RWPE2 (cell line): ENCODE measurements around the gene SCFD1.

Experiments used
- ATAC-seq: fragments of 200-7000 bp; cut with Tn5 transposase; 3 replicates; pipeline ENCODE4 v1.9.1; 2021; ENCODE audit warnings: low read depth
- DNase-seq: peaks from one replicate; pipeline ENCODE4 v3.0.0-alpha.2; 2020; ENCODE audit warnings: low spot score
- H3K27ac ChIP-seq: fragments of 450-650 bp; 2 replicates; pipeline ENCODE4 v1.5.1; 2017; ENCODE audit warnings: mild to moderate bottlenecking; ENCODE audit not compliant: poor library complexity, severe bottlenecking
- H3K27me3 ChIP-seq: fragments of 250-450 bp; sonication (Bioruptor Pico); 2 replicates; pipeline ENCODE4 v1.5.1; 2021; ENCODE audit warnings: mild to moderate bottlenecking, moderate library complexity; ENCODE audit not compliant: insufficient read depth, poor library complexity, severe bottlenecking
- H3K36me3 ChIP-seq: fragments of 250-450 bp; sonication (Bioruptor Pico); 2 replicates; pipeline ENCODE4 v1.5.1; 2020; ENCODE audit warnings: low read depth, mild to moderate bottlenecking, moderate library complexity
- H3K4me1 ChIP-seq: fragments of 250-450 bp; sonication (Bioruptor Pico); 2 replicates; pipeline ENCODE4 v1.5.1; 2021; ENCODE audit warnings: mild to moderate bottlenecking, moderate library complexity; ENCODE audit not compliant: insufficient read depth, poor library complexity, severe bottlenecking
- H3K4me3 ChIP-seq: fragments of 250-450 bp; sonication (Bioruptor Pico); 2 replicates; pipeline ENCODE4 v1.5.1; 2021; ENCODE audit warnings: mild to moderate bottlenecking, moderate library complexity; ENCODE audit not compliant: severe bottlenecking
- H3K9me3 ChIP-seq: fragments of 250-450 bp; sonication (Bioruptor Pico); 2 replicates; pipeline ENCODE4 v1.5.1; 2021; ENCODE audit warnings: mild to moderate bottlenecking, moderate library complexity; ENCODE audit not compliant: severe bottlenecking
- CTCF ChIP-seq: fragments of 450-650 bp; IDR thresholded peaks from one replicate; pipeline ENCODE4 v1.5.1; 2017; ENCODE audit warnings: mild to moderate bottlenecking, moderate library complexity; ENCODE audit not compliant: poor library complexity, severe bottlenecking

The SCFD1 gene

GRCh38 chr14:30587141-30587540 lies 35.0 kb upstream of the SCFD1 start:
- ATAC-seq (no peak), DNase-seq (no peak)
- H3K4me1 ChIP-seq, result no peaks in the 10 kb centered on the region
- peaks cover 89% of the 10 kb centered on the region for H3K36me3 ChIP-seq
- no peaks in the 10 kb centered on the region for H3K27me3 ChIP-seq
- no peaks in the 10 kb centered on the region for H3K9me3 ChIP-seq
- H3K27ac ChIP-seq, result no peak overlapping the region
- no peak for TF ChIP-seq CTCF
- no peak overlapping the region for H3K4me3 ChIP-seq

GRCh38 chr14:30588873-30589272 lies 33.2 kb upstream of the SCFD1 start:
- H3K4me1 ChIP-seq, result no peaks in the 10 kb centered on the region
- no peak for DNase-seq
- H3K36me3 ChIP-seq, result peaks cover 88% of the 10 kb centered on the region
- no peaks in the 10 kb centered on the region for H3K9me3 ChIP-seq
- no peak for ATAC-seq
- no peak overlapping the region for H3K4me3 ChIP-seq
- H3K27ac ChIP-seq, result no peak overlapping the region
- H3K27me3 ChIP-seq, result no peaks in the 10 kb centered on the region
- no peak for TF ChIP-seq CTCF

GRCh38 chr14:30596935-30597334 lies 25.2 kb upstream of the SCFD1 start:
- DNase-seq (no peak), ATAC-seq (no peak)
- TF ChIP-seq CTCF, result no peak
- no peak overlapping the region for H3K4me3 ChIP-seq
- H3K4me1 ChIP-seq, result no peaks in the 10 kb centered on the region
- no peaks in the 10 kb centered on the region for H3K27me3 ChIP-seq
- H3K27ac ChIP-seq, result no peak overlapping the region
- H3K9me3 ChIP-seq, result no peaks in the 10 kb centered on the region
- H3K36me3 ChIP-seq, result peaks cover 88% of the 10 kb centered on the region

- Histone ChIP-seq H3K27me3 (no peaks in the 10 kb centered on the region), H3K9me3 (no peaks in the 10 kb centered on the region), H3K4me3 (no peak overlapping the region), H3K36me3 (peaks cover 91% of the 10 kb centered on the region), H3K4me1 (no peaks in the 10 kb centered on the region), H3K27ac (no peak overlapping the region)
- DNase-seq, result no peak
- ATAC-seq, result no peak
- no peak for TF ChIP-seq CTCF
Observed at GRCh38 chr14:30597504-30597903, 24.6 kb upstream of the SCFD1 start.

- no peak overlapping the region for H3K27ac ChIP-seq
- TF ChIP-seq CTCF, result no peak
- no peak overlapping the region for H3K4me3 ChIP-seq
- H3K27me3 ChIP-seq, result no peaks in the 10 kb centered on the region
- no peaks in the 10 kb centered on the region for H3K4me1 ChIP-seq
- DNase-seq (no peak), ATAC-seq (no peak)
- H3K9me3 ChIP-seq, result no peaks in the 10 kb centered on the region
- peaks cover 99% of the 10 kb centered on the region for H3K36me3 ChIP-seq
Observed at GRCh38 chr14:30600922-30601918, 20.9 kb upstream of the SCFD1 start.
